GM10248 (cell line): Measurements from ENCODE around the gene CARD10.

Source experiments
- CTCF ChIA-PET: fragments of 300-600 bp; sonication (Branson Sonifier 250); formaldehyde crosslinking; extraction: SDS; loops from one replicate; lab custom pipeline; 2021; ENCODE audit warnings: antibody characterized with exemption; lab: Yijun Ruan, JAX
- POLR2A ChIA-PET: fragments of 350-650 bp; sonication (Branson Sonifier 250); formaldehyde crosslinking; extraction: SDS; loops from one replicate; lab custom pipeline; 2020; ENCODE audit warnings: antibody characterized with exemption; lab: Yijun Ruan, JAX
- DNase-seq: peaks from one replicate; pipeline ENCODE4 v3.0.0; 2012; ENCODE audit errors: extremely low spot score
- CTCF ChIP-seq: IDR thresholded peaks from 2 replicates; pipeline ENCODE4 v1.5.1; 2012; ENCODE audit warnings: mild to moderate bottlenecking, low read depth; ENCODE audit errors: extremely low read depth, missing control alignments, control extremely low read depth

CARD10 gene

GRCh38 chr22:37456346-37456745 lies 62.9 kb downstream of the CARD10 start:
- no peak for TF ChIP-seq CTCF
- DNase-seq: no peak
- ChIA-PET POLR2A (no interaction called here), CTCF (interaction anchor here (0.7 to 5.2 kb wide), 10 partner anchors 9 to 196 kb away, joined by 3 to 68 read pairs (median 3); no protein-coding TSS in a partner anchor)

GRCh38 chr22:37455896-37456295 lies 63.3 kb downstream of the CARD10 start:
- TF ChIP-seq CTCF: no peak
- POLR2A ChIA-PET: no interaction called here
- no peak for DNase-seq
- CTCF ChIA-PET: interaction anchor here (0.6 to 5.2 kb wide), 7 partner anchors 8 to 196 kb away, joined by 3 to 68 read pairs (median 3); no protein-coding TSS in a partner anchor

DNA sequence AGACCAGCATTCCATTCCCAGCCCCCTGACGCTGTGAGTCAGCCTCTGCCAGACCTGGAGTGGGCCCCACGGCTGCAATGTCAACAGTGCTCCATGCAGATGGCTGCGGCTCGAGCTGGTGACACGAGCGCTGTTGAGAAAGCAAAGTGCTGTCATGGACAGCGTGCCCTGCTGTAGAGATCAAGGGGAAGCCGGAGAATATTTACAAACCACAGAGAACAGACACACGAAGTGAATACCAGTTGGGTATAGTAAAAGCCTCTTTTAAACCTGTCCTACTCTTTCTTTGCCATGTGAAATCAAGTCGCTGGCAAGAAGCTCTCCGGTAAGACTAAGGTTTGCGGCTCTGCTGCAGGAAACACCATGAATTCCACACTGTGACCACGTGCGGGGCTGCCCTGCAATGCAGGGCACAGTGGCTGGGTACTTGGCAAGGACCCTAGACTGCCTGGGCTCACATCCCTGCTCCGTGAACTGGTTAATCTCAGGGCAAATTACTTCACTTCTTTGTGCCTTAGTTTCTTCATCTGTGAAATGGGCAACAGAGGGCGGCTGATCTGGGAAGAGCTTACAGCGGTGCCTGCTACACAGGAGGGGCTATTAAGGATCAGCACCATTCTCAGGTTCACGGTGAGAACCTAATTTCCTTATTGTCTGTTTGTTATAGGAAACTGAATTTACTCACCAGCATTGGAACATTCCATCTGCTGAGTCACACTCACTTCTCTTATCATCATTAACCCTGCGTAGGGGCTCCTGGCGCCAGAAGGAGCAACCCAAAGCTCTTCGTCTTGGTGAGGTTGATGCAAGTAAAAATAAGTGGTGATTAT lies 64.1 kb downstream of the CARD10 start:
- no peak for TF ChIP-seq CTCF
- DNase-seq: no peak
- POLR2A ChIA-PET: no interaction called here
- CTCF ChIA-PET: interaction anchor here (0.6 to 5.2 kb wide), 4 partner anchors 8 to 140 kb away, joined by 3 to 68 read pairs (median 3); partner anchors contain the start of gene MFNG

DNA sequence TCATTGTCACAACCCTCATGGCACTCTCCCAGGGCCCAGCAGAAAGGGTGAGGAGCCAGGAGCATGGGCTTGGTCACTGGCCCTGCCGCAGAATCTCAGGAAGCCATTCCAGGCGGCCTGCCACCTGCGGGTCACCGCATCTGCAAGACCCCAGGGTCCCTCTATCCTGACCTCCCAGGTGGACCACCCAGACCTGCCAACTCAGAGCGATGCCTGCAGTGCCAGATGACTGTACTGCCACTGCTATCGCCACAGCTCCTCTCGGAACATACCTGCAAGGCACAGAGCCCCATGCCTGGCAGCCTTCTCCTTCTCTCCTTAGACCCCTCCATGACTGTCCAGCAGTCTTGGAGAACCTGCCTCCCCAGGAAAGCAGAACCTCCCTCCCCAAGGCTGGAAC lies 65.5 kb downstream of the CARD10 start:
- CTCF ChIA-PET: no interaction called here
- TF ChIP-seq CTCF: no peak
- POLR2A ChIA-PET: no interaction called here

DNA sequence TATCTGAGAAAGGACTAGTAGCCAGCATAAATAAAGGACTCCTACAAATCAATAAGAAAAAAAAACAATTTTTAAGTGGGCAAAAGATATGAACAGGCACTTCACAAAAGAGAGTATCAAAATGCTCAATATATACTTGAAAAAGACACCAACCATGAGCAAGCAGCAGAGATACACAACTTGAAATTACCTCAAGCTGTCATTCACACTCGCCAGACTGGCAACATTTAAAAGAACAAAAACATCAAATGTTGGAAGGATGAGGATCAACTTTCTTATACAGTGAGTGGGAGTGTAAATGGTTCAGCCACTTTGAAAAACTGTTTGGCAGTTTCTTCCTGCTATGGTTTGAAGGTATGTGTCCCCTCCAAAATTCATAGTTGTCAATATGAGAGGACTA lies 68.0 kb downstream of the CARD10 start:
- POLR2A ChIA-PET: no interaction called here
- TF ChIP-seq CTCF: no peak
- CTCF ChIA-PET: no interaction called here
- no peak for DNase-seq

More for the DNA sequence above, 65.5 kb downstream of the CARD10 start:
- no peak for DNase-seq

- DNase-seq: no peak
- ChIA-PET CTCF (interaction anchor here (0.7 to 2.9 kb wide), 7 partner anchors 9 to 132 kb away, joined by 3 to 14 read pairs (median 7); no protein-coding TSS in a partner anchor), POLR2A (no interaction called here)
- no peak for TF ChIP-seq CTCF
These were observed 69.7 kb downstream of the CARD10 start for GRCh38 chr22:37449331-37450001.
